ENCODE measurements around the gene SIGLEC11.
A peak's percentile ranks its signal among the peaks of the same experiment; 100 is the strongest.

SIGLEC11 gene

DNA sequence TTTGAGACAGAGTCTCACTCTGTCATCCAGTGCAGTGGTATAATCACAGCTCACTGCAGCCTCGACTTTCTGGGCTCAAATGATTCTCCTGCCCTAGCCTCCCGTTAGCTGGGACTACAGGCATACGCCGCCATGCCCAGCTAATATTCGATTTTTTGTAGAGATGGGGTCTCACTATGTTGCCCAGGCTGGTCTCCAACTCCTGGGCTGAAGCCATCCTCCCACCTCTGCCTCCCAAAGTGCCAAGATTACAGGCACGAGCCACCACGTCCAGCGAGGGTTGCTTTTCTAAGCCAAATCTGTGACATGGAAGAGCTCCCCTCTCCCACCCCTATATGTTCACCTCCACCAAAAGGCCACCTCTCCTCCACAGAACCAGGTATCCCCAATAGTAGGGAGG is 42.9 kb downstream of the SIGLEC11 start:
- peaks cover 96% of the 10 kb centered on the region for H3K79me2 ChIP-seq (ENCODE audit: insufficient read depth, low read length)

DNA sequence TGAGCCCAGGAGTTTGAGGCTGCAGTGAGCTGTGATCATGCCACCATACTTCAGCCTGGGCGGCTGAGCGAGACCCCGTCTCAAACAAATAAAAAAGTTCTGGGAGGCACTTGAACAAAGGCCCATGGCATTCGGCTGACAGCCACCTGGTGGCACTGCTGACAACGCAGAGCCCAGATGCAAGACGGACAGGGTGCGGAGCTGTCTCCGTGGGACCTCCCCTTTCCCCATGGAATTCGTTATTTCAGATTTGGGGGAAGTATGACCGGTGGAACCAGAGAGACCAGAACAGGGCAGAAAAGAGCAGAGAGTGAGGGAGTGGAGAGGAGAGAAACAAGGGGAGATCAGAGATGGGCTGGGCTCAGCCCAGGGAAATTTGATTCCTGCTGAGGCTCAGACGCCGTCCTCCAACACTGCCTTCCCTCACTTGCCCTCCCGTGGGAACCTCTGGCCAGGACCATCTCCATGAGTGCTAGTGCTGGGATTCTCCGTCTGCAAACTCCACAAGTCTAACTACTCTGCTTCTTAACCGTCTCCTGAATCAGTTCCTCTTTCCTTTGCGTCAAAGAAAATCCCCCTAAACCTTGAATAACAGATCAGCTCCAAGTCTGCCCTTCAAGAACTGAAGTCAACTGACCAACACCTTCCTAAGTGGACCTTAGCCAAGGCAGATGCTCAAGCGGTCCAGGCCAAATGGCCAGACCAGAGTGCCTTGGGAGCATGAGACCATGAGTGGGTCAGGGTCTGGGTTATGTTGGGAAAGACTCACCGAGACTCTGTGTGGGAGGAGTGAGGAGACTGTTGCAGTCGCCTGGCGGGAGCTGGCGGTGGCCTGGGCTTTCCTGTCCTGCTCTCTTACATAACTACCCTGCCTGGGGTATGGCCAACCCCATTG is 43.9 kb downstream of the SIGLEC11 start:
- no peaks in the 10 kb centered on the region for H3K27me3 ChIP-seq (ENCODE audit: insufficient read depth, low read length, poor library complexity)
- no peaks in the 10 kb centered on the region for H3K9me3 ChIP-seq (ENCODE audit: insufficient read depth, low read length, severe bottlenecking)
- H4K20me1 ChIP-seq (ENCODE audit: insufficient read depth, low read length): peaks cover 90% of the 10 kb centered on the region
- peaks cover 94% of the 10 kb centered on the region for H3K79me2 ChIP-seq (ENCODE audit: insufficient read depth, low read length)
- H3K4me2 ChIP-seq (ENCODE audit: insufficient read depth, low read length): no peak overlapping the region
- peaks cover 92% of the 10 kb centered on the region for H3K36me3 ChIP-seq (ENCODE audit: insufficient read depth, low read length)
- H3K4me3 ChIP-seq (ENCODE audit: low read depth in 1 of 2, low read length in 2 of 2): no peak overlapping the region
- no peak overlapping the region for H3K27ac ChIP-seq (ENCODE audit: low read length)
- 0 out of 2 replicates have a peak, but pooled peaks cover 5% of the 10 kb centered on the region for H3K4me1 ChIP-seq (ENCODE audit: insufficient read depth, low read length)
- ATAC-seq (ENCODE audit: insufficient read depth, low read depth) (no peak), DNase-seq (no peak)
- TF ChIP-seq EZH2 (IDR thresholded peaks at IDR 0.05; ENCODE audit: borderline replicate concordance, low read depth, low read length, severe bottlenecking): no peak
- TF ChIP-seq, protein P1, sequence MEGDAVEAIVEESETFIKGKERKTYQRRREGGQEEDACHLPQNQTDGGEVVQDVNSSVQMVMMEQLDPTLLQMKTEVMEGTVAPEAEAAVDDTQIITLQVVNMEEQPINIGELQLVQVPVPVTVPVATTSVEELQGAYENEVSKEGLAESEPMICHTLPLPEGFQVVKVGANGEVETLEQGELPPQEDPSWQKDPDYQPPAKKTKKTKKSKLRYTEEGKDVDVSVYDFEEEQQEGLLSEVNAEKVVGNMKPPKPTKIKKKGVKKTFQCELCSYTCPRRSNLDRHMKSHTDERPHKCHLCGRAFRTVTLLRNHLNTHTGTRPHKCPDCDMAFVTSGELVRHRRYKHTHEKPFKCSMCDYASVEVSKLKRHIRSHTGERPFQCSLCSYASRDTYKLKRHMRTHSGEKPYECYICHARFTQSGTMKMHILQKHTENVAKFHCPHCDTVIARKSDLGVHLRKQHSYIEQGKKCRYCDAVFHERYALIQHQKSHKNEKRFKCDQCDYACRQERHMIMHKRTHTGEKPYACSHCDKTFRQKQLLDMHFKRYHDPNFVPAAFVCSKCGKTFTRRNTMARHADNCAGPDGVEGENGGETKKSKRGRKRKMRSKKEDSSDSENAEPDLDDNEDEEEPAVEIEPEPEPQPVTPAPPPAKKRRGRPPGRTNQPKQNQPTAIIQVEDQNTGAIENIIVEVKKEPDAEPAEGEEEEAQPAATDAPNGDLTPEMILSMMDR (IDR thresholded peaks at IDR 0.05; ENCODE audit: borderline replicate concordance, extremely low read depth, low read length, poor library complexity, severe bottlenecking): peak; percentile 40
- H3K9ac ChIP-seq (ENCODE audit: low read depth, low read length): no peak overlapping the region
- H2AFZ ChIP-seq (ENCODE audit: low read depth, low read length): no peak overlapping the region

More for the DNA sequence above, 42.9 kb downstream of the SIGLEC11 start:
- Histone ChIP-seq H3K4me3 (ENCODE audit: low read depth in 1 of 2, low read length in 2 of 2) (no peak overlapping the region), H3K36me3 (ENCODE audit: insufficient read depth, low read length) (peaks cover 92% of the 10 kb centered on the region), H3K9me3 (ENCODE audit: insufficient read depth, low read length, severe bottlenecking) (no peaks in the 10 kb centered on the region), H3K4me1 (ENCODE audit: insufficient read depth, low read length) (peaks cover 15% of the 10 kb centered on the region), H3K4me2 (ENCODE audit: insufficient read depth, low read length) (no peak overlapping the region), H2AFZ (ENCODE audit: low read depth, low read length) (no peak overlapping the region), H3K9ac (ENCODE audit: low read depth, low read length) (no peak overlapping the region), H3K27ac (ENCODE audit: low read length) (no peak overlapping the region), H4K20me1 (ENCODE audit: insufficient read depth, low read length) (peaks cover 91% of the 10 kb centered on the region), H3K27me3 (ENCODE audit: insufficient read depth, low read length, poor library complexity) (no peaks in the 10 kb centered on the region)
- DNase-seq (no peak), ATAC-seq (ENCODE audit: insufficient read depth, low read depth) (no peak)
- TF ChIP-seq, protein P1 (IDR thresholded peaks at IDR 0.05; ENCODE audit: borderline replicate concordance, extremely low read depth, low read length, poor library complexity, severe bottlenecking): no peak
- TF ChIP-seq EZH2 (IDR thresholded peaks at IDR 0.05; ENCODE audit: borderline replicate concordance, low read depth, low read length, severe bottlenecking): no peak

DNA sequence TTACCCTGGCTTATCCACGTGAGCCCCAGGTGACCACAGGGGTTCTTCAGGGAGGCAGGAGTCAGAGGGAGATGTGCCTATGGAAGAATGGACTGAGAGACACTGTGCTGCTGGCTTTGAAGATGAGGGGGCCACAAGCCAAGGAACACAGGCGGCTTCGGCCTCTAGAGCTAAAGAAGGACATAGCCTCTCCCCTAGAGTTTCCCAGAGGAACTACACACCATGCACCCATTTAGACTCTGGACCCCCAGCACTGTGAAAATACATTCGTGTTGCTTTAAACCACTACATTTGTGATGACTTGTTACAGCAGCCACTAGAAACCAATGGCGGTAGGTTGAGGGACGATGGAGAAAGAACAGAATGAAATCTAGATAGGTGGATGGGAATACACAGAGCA is 45.7 kb downstream of the SIGLEC11 start:
- Histone ChIP-seq H3K27me3 (ENCODE audit: insufficient read depth, low read length, poor library complexity) (no peaks in the 10 kb centered on the region), H3K4me2 (ENCODE audit: insufficient read depth, low read length) (no peak overlapping the region), H4K20me1 (ENCODE audit: insufficient read depth, low read length) (peaks cover 86% of the 10 kb centered on the region), H3K36me3 (ENCODE audit: insufficient read depth, low read length) (peaks cover 90% of the 10 kb centered on the region), H2AFZ (ENCODE audit: low read depth, low read length) (no peak overlapping the region), H3K79me2 (ENCODE audit: insufficient read depth, low read length) (peaks cover 92% of the 10 kb centered on the region), H3K4me1 (ENCODE audit: insufficient read depth, low read length) (no peaks in the 10 kb centered on the region), H3K9ac (ENCODE audit: low read depth, low read length) (no peak overlapping the region), H3K9me3 (ENCODE audit: insufficient read depth, low read length, severe bottlenecking) (no peaks in the 10 kb centered on the region), H3K4me3 (ENCODE audit: low read depth in 1 of 2, low read length in 2 of 2) (no peak overlapping the region), H3K27ac (ENCODE audit: low read length) (no peak overlapping the region)
- no peak for TF ChIP-seq EZH2 (IDR thresholded peaks at IDR 0.05; ENCODE audit: borderline replicate concordance, low read depth, low read length, severe bottlenecking)
- TF ChIP-seq, protein P1 (IDR thresholded peaks at IDR 0.05; ENCODE audit: borderline replicate concordance, extremely low read depth, low read length, poor library complexity, severe bottlenecking): peak; percentile 45
- DNase-seq: no peak
- 0 out of 3 replicates have a peak, but pooled peaks have one; percentile 39 for ATAC-seq (ENCODE audit: insufficient read depth, low read depth)

Measured in DND-41 (cell line).